Suprapubic skin (tissue), 4 donors: ENCODE data around the gene WNT9A.

Experiments
- POLR2A ChIP-seq, 2 donors: fragments of 450-650 bp; IDR thresholded peaks; one replicate each; pipeline ENCODE4 v1.6.1; 2017; ENCODE audit warnings: antibody characterized with exemption in 2 of 2, mild to moderate bottlenecking in 2 of 2, moderate library complexity in 2 of 2
- POLR2AphosphoS5 ChIP-seq, 3 donors: sonication (generic); formaldehyde crosslinking; IDR thresholded peaks; one replicate each; pipeline ENCODE4 v1.6.1; 2017; ENCODE audit warnings: antibody characterized with exemption in 3 of 3
- TF ChIP-seq, protein P1 (sequence below), 2 donors: fragments of 200-600 bp in 1 of 2; fragments of 450-650 bp in 1 of 2; sonication (generic) in 1 of 2; IDR thresholded peaks; one replicate each; pipeline ENCODE4 v1.5.1; 2016 to 2019; ENCODE audit warnings: antibody characterized with exemption in 2 of 2, mild to moderate bottlenecking in 1 of 2, moderate library complexity in 1 of 2

GRCh38 chr1:227891955-227892488 is 55.7 kb downstream of the WNT9A start:
- TF ChIP-seq, protein P1, sequence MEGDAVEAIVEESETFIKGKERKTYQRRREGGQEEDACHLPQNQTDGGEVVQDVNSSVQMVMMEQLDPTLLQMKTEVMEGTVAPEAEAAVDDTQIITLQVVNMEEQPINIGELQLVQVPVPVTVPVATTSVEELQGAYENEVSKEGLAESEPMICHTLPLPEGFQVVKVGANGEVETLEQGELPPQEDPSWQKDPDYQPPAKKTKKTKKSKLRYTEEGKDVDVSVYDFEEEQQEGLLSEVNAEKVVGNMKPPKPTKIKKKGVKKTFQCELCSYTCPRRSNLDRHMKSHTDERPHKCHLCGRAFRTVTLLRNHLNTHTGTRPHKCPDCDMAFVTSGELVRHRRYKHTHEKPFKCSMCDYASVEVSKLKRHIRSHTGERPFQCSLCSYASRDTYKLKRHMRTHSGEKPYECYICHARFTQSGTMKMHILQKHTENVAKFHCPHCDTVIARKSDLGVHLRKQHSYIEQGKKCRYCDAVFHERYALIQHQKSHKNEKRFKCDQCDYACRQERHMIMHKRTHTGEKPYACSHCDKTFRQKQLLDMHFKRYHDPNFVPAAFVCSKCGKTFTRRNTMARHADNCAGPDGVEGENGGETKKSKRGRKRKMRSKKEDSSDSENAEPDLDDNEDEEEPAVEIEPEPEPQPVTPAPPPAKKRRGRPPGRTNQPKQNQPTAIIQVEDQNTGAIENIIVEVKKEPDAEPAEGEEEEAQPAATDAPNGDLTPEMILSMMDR (IDR thresholded peaks at IDR 0.05) = no peak
- no peak for TF ChIP-seq POLR2A (IDR thresholded peaks at IDR 0.05)
- TF ChIP-seq POLR2AphosphoS5 (IDR thresholded peaks at IDR 0.05) = no peak
